Testis (tissue), 2 donors: ENCODE results near the gene PARP3.
A peak's percentile ranks its signal among the peaks of the same experiment; 100 is the strongest.

Source experiments
- POLR2A ChIP-seq: fragments of 450-650 bp; IDR thresholded peaks from one replicate; pipeline ENCODE4 v1.6.1; 2017; ENCODE audit warnings: antibody characterized with exemption, mild to moderate bottlenecking, moderate library complexity
- TF ChIP-seq, protein P1 (sequence below), 3 experiments: fragments of 450-650 bp in 2 of 3; fragments of 200-600 bp in 1 of 3; sonication (generic) in 1 of 3; IDR thresholded peaks; one replicate each; pipeline ENCODE4 v1.5.1; 2016 to 2019; ENCODE audit warnings: antibody characterized with exemption in 3 of 3, mild to moderate bottlenecking in 2 of 3, moderate library complexity in 1 of 3

DNA sequence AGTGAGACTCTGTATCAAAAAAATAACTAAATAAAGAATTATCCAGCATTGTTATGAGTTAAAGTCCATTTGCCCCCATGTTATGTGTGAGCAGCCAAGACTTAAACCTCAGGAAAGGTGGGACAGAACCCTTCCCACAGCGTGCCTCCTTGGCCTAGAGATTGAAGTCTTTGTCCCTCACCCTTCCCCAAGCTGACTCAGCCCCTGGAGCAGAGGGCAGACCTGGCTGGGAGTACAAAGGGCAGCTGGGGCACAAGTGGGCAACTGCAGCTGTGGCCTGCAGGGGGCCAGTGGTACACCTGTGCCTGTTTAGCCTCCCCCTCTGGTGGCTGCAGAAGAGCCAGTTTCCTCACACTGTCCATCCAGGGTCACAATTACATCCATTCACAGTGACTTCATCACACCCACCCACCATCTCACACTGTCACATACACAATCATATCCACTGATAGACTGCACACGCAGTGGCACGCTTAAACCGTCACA is 40.2 kb downstream of the PARP3 start:
- TF ChIP-seq, protein P1, sequence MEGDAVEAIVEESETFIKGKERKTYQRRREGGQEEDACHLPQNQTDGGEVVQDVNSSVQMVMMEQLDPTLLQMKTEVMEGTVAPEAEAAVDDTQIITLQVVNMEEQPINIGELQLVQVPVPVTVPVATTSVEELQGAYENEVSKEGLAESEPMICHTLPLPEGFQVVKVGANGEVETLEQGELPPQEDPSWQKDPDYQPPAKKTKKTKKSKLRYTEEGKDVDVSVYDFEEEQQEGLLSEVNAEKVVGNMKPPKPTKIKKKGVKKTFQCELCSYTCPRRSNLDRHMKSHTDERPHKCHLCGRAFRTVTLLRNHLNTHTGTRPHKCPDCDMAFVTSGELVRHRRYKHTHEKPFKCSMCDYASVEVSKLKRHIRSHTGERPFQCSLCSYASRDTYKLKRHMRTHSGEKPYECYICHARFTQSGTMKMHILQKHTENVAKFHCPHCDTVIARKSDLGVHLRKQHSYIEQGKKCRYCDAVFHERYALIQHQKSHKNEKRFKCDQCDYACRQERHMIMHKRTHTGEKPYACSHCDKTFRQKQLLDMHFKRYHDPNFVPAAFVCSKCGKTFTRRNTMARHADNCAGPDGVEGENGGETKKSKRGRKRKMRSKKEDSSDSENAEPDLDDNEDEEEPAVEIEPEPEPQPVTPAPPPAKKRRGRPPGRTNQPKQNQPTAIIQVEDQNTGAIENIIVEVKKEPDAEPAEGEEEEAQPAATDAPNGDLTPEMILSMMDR (IDR thresholded peaks at IDR 0.05), result peak in 2 of 3 experiments; percentile 15 to 33
- TF ChIP-seq POLR2A, result no peak
